HG02588 (cell line): ENCODE results near the gene OR1J2.

Experiments used
- ATAC-seq: cut with Tn5 transposase; IDR thresholded peaks from one replicate; pipeline ENCODE4 v1.9.1; 2021; ENCODE audit warnings: mild to moderate bottlenecking, moderate library complexity; ENCODE audit not compliant: unreplicated experiment

OR1J2 gene

GRCh38 chr9:122546196-122546595 lies 35.6 kb downstream of the OR1J2 start:
- no peak for ATAC-seq

GRCh38 chr9:122551371-122551770 lies 40.8 kb downstream of the OR1J2 start:
- no peak for ATAC-seq

GRCh38 chr9:122552812-122553211 lies 42.2 kb downstream of the OR1J2 start, which contains the start of gene OR1N2:
OR1N2 (plus strand) TSS chr9:122553112; CDS start chr9:122553212, 100 bp downstream.
- no peak for ATAC-seq
